Naive B cell (primary cell): ENCODE measurements around the gene SRRM2. TPM values are rescaled to one million over a fixed set of nuclear protein-coding genes. Genes with fewer than 3 reads are reported as not detected.

ENCODE experiments used
- ATAC-seq, 2 donors: fragments of 150-1000 bp; cut with Tn5 transposase; 2 replicates each; pipeline ENCODE4 v1.10.0; 2021; ENCODE audit warnings: low read depth in 2 of 2, mild to moderate bottlenecking in 2 of 2, moderate library complexity in 2 of 2
- DNase-seq: peaks from one replicate; pipeline ENCODE4 v3.0.0; 2022
- H3K27ac Mint-ChIP-seq, 6 donors: one replicate each; pipeline ENCODE4 v1.8.0; 2020 to 2022; ENCODE audit warnings: mild to moderate bottlenecking in 6 of 6, mixed read lengths in 6 of 6, moderate library complexity in 5 of 6, inconsistent platforms in 2 of 6
- H3K27me3 Mint-ChIP-seq, 3 donors: one replicate each; pipeline ENCODE4 v1.8.0; 2021 to 2022; ENCODE audit warnings: mixed read lengths in 3 of 3, mild to moderate bottlenecking in 1 of 3
- H3K36me3 Mint-ChIP-seq, 2 donors: one replicate each; pipeline ENCODE4 v1.8.0; 2020 to 2022; ENCODE audit warnings: mixed read lengths in 2 of 2, inconsistent platforms in 1 of 2, mild to moderate bottlenecking in 1 of 2
- H3K4me1 Mint-ChIP-seq, 3 donors: one replicate each; pipeline ENCODE4 v1.8.0; 2020 to 2022; ENCODE audit warnings: mixed read lengths in 3 of 3, inconsistent platforms in 1 of 3, mild to moderate bottlenecking in 1 of 3, moderate library complexity in 1 of 3
- H3K4me3 Mint-ChIP-seq, 8 donors: one replicate each; pipeline ENCODE4 v1.8.0; 2020 to 2022; ENCODE audit warnings: mild to moderate bottlenecking in 8 of 8, mixed read lengths in 8 of 8, moderate library complexity in 8 of 8, inconsistent platforms in 2 of 8
- H3K9me3 Mint-ChIP-seq, 7 donors: one replicate each; pipeline ENCODE4 v1.8.0; 2020 to 2022; ENCODE audit warnings: mixed read lengths in 7 of 7, mild to moderate bottlenecking in 5 of 7, inconsistent platforms in 2 of 7, moderate library complexity in 1 of 7
- polyA plus RNA-seq, 6 donors: library from polyadenylated mRNA; unstranded; fragments of 300-500 nt; fragmentation: Illumina TruSeq; gene quantifications; one replicate each; pipeline ENCODE4 v1.2.3, GENCODE V29; 2021; ENCODE audit warnings: low read depth in 6 of 6

Gene SRRM2
- polyA plus RNA-seq, 6 donors from 2014 or later: 25.0 to 147 (median 45.1) TPM

- no peak overlapping the region for H3K27ac Mint-ChIP-seq
- no peak overlapping the region for H3K4me3 Mint-ChIP-seq
- no peak for DNase-seq
- no peaks in the 10 kb centered on the region for H3K4me1 Mint-ChIP-seq
- H3K36me3 Mint-ChIP-seq: no peaks in the 10 kb centered on the region
- H3K9me3 Mint-ChIP-seq: no peaks in the 10 kb centered on the region
- no peak for ATAC-seq
- peaks cover 0 to 6% (median 0%) of the 10 kb centered on the region in 3 donors for H3K27me3 Mint-ChIP-seq
These were observed 15.2 kb upstream of the SRRM2 start for GRCh38 chr16:2737238-2737605.

DNA sequence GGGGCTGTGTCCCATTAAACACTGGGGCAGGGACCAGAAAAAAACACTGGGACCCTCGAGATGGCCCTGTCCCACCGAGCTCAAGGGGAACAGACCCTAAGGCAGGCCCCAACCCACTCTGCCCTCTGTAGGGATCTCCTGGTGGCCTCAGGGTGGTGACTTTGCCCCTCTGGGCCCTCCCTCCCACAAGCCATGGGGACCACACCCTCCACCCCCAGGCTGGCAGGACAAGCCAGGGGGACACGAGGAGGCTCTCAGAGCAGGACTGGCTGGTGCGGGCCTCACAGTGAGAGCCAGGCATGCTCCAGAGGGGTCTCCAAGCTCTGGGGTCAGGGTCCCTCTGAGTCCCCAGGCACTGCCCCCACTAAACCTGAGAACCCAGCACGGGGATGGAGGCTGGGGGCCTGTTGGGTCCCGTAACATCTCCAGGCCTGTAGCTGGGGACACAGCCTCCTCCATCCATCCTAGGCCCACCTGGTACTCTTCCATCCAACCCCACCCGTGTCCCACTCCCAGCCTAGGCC is 14.5 kb upstream of the SRRM2 start:
- no peak for ATAC-seq

DNA sequence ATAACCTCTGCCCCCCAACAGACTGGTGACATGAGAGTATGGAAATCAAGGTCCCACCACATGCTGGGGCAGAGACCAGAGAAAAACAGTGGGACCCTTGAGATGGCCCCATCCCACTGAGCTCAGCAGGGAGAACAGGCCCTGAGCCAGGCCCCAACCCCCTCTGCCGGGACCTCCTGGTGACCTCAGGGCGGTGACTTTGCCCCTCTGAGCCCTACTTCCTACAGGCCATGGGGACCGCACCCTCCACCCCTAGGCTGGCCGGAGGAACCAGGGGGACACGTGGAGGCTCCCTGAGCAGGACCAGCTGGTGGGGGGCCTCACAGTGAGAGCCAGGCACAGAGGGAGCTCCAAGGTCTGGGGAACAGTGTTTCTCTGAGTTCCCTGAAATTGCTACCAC is 13.8 kb upstream of the SRRM2 start:
- Mint-ChIP-seq H3K4me1 (no peaks in the 10 kb centered on the region), H3K4me3 (no peak overlapping the region), H3K27me3 (peaks cover 0 to 6% (median 0%) of the 10 kb centered on the region in 3 donors), H3K27ac (no peak overlapping the region), H3K9me3 (no peaks in the 10 kb centered on the region), H3K36me3 (no peaks in the 10 kb centered on the region)
- ATAC-seq: no peak
- no peak for DNase-seq

More for the DNA sequence above, 14.5 kb upstream of the SRRM2 start:
- DNase-seq: no peak
- peaks cover 0 to 6% (median 0%) of the 10 kb centered on the region in 3 donors for H3K27me3 Mint-ChIP-seq
- no peaks in the 10 kb centered on the region for H3K4me1 Mint-ChIP-seq
- peak overlapping the region in 1 of 6 donors; percentile 72 for H3K27ac Mint-ChIP-seq
- H3K36me3 Mint-ChIP-seq: no peaks in the 10 kb centered on the region
- H3K9me3 Mint-ChIP-seq: no peaks in the 10 kb centered on the region
- H3K4me3 Mint-ChIP-seq: no peak overlapping the region

- no peak overlapping the region for H3K4me3 Mint-ChIP-seq
- peaks cover 0 to 6% (median 0%) of the 10 kb centered on the region in 3 donors for H3K27me3 Mint-ChIP-seq
- H3K27ac Mint-ChIP-seq: peak overlapping the region in 1 of 6 donors; percentile 30
- no peaks in the 10 kb centered on the region for H3K36me3 Mint-ChIP-seq
- no peaks in the 10 kb centered on the region for H3K9me3 Mint-ChIP-seq
- ATAC-seq (no peak), DNase-seq (no peak)
- H3K4me1 Mint-ChIP-seq: no peaks in the 10 kb centered on the region
These were observed 12.6 kb upstream of the SRRM2 start for GRCh38 chr16:2739625-2740430.

- Mint-ChIP-seq H3K36me3 (no peaks in the 10 kb centered on the region), H3K27me3 (peaks cover 0 to 6% (median 0%) of the 10 kb centered on the region in 3 donors), H3K27ac (peak overlapping the region in 2 of 6 donors; percentile 30 to 78), H3K4me1 (no peaks in the 10 kb centered on the region), H3K9me3 (no peaks in the 10 kb centered on the region), H3K4me3 (no peak overlapping the region)
- DNase-seq (no peak), ATAC-seq (no peak)
These were observed 12.0 kb upstream of the SRRM2 start for GRCh38 chr16:2740476-2740875.

DNA sequence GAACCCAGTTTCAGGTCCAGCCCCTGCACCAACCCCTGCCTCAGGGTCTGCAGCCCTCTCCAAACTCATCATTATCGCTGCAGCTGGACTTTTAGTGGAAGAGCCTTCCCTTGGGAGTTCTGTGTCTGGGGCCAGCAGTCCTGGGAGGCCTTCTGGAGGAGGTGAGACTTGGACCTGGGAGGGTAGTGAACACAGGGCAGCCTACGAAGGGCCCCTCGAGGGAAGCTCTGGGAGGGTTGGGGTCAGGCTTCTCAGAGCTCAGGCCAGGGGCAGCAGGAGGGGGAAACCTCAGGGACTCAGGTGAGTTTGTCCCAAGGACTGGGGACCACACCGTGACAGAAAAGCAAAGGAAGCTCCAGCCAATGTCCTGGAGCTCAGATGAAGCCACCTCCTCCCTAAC is 11.3 kb upstream of the SRRM2 start:
- ATAC-seq: no peak
- Mint-ChIP-seq H3K27ac (no peak overlapping the region), H3K36me3 (no peaks in the 10 kb centered on the region)

DNA sequence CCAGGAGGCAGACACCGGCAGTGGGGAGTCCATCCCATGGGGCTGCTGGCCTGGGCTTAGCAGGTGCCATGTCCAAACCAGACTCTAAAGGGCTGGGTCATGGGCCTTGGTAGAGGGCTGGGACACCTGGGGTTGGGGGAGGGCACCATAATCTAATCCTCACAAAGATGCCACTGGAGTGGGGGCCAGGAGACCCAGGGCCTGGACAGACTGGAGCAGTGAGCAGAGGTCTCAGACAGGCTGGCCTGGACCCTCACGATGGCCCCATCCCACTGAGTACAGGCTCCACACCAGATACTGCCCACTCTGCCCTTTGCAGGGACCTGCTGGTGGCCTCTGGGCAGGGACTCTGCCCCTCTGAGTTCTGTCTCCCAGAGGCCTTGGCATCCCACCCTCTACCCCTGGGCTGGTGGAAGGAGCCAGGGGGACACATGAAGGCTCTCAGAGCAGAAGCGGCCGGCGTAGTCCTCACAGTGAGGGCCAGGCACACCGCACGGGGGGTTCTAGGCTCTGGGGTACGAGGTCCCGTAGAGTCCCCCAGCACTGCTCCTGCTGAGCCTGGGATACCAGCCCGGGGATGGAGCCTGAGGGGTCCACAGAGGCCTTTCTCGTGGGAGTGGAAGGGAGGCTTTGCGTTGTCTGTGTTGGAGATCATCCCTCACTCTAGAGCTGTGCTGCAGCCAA is 10.0 kb upstream of the SRRM2 start:
- DNase-seq: no peak
- no peak overlapping the region for H3K27ac Mint-ChIP-seq
- H3K4me1 Mint-ChIP-seq: no peaks in the 10 kb centered on the region
- H3K27me3 Mint-ChIP-seq: peaks cover 0 to 6% (median 0%) of the 10 kb centered on the region in 3 donors
- H3K4me3 Mint-ChIP-seq: no peak overlapping the region
- ATAC-seq: no peak
- H3K36me3 Mint-ChIP-seq: no peaks in the 10 kb centered on the region
- no peaks in the 10 kb centered on the region for H3K9me3 Mint-ChIP-seq

More for the DNA sequence above, 11.3 kb upstream of the SRRM2 start:
- no peak for DNase-seq
- H3K27me3 Mint-ChIP-seq: peaks cover 0 to 6% (median 0%) of the 10 kb centered on the region in 3 donors
- H3K4me3 Mint-ChIP-seq: no peak overlapping the region
- H3K4me1 Mint-ChIP-seq: no peaks in the 10 kb centered on the region
- no peaks in the 10 kb centered on the region for H3K9me3 Mint-ChIP-seq

DNA sequence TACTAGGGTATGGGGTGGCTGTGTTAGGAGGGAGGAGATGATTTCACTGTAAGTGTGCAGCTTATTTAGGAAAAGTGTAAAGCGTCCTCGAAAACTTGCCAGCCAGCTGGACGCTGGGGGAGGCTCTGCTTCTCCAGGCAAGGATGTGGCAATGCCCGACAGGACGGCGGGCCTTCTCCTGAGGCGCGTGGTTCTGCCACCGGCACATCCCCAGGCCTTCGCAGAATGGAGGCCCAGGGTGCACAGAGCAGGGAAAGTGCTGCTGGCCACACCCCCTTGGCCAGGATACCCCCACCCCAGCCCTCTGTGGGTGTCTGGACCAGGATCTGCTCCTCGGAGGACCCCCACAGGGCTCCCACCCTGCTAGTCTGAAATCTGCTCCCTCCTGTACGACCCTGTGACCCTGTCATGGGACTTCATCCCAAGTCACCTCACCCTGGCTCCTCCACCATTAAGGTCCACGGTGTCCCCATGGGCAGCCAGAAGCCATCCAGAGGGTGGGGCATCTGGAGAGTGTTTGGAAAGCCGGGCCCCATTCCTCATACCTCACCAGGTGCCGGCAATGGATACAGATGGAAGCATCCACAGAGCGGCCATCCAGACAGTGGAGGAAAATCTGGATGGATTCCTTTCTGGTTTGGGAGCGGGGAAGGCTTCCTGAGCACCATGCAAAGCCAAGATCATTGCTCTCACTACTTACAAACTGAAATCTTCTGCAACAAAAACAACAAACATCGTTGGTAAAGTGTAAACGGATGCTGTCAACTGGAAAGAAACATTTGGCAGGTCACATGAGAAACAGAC is 9.2 kb upstream of the SRRM2 start:
- Mint-ChIP-seq H3K4me3 (peak overlapping the region in 1 of 8 donors; percentile 29), H3K4me1 (no peaks in the 10 kb centered on the region), H3K27ac (no peak overlapping the region), H3K9me3 (no peaks in the 10 kb centered on the region), H3K27me3 (peaks cover 0 to 6% (median 0%) of the 10 kb centered on the region in 3 donors), H3K36me3 (no peaks in the 10 kb centered on the region)
- ATAC-seq (no peak), DNase-seq (no peak)

GRCh38 chr16:2744711-2745110 is 7.7 kb upstream of the SRRM2 start:
- Mint-ChIP-seq H3K4me3 (no peak overlapping the region), H3K27ac (no peak overlapping the region), H3K27me3 (peaks cover 0 to 6% (median 0%) of the 10 kb centered on the region in 3 donors), H3K36me3 (no peaks in the 10 kb centered on the region), H3K9me3 (no peaks in the 10 kb centered on the region), H3K4me1 (no peaks in the 10 kb centered on the region)
- DNase-seq (no peak), ATAC-seq (no peak)

DNA sequence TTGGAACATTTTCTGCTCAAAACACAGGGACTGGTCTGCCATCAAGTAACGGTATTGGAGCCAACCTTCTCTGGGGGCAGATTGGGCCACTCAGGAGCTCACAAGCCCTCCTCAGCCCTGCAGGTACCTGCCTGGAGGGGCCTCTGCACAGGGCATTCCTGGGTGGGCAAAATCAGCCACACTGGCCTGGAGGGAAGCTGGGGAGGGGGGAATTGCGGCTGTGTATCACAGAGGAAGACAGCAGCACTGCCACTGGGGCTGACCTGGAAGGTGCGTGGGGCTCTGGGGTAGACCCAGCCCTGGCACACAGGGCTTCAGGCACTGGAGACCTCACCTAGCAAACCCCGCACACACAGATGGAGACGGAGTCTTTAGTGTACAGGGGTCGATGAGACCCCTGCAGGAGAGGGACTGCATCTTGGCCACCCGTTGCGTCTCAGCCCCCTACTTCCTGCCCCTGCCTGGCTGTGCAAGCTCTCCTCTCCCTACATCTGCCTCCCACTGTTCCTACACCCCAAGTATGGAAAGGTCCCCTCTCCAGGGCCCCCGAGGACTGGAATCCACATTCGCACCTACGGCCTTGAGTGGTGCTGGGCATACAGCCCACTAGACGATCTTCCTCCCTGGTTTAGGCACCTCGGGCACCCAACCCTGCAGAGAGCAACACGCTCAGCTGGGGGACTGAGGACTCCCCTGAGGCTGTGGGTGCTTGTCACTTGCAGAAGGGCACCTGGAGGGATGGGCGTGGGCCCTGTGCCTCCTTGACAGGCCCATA is 7.1 kb upstream of the SRRM2 start:
- Mint-ChIP-seq H3K27me3 (peaks cover 0 to 4% (median 0%) of the 10 kb centered on the region in 3 donors), H3K4me1 (no peaks in the 10 kb centered on the region), H3K4me3 (peak overlapping the region in 1 of 8 donors; percentile 42), H3K9me3 (no peaks in the 10 kb centered on the region), H3K36me3 (no peaks in the 10 kb centered on the region), H3K27ac (no peak overlapping the region)
- DNase-seq (no peak), ATAC-seq (no peak)

DNA sequence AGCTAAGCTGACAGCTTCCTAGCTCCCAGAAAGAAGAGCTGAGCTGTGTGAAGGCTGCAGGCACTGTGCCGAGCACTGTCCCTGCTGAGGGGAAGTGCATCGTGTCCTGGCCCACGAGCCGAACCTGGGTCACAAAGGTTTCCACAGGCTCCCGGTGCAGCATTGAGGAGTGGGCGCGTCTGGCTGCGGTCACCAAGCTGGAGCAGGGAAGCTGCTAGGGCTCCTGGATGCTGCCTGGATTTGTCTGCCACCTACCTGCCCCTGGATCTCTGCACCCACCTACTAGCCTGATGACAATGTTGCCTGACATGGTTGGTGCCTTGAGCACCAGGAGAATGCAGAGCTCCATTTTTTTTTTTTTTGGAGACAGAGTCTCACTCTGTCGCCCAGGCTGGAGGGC is 6.5 kb upstream of the SRRM2 start:
- no peak overlapping the region for H3K27ac Mint-ChIP-seq
- no peak for DNase-seq
- H3K27me3 Mint-ChIP-seq: no peaks in the 10 kb centered on the region
- H3K36me3 Mint-ChIP-seq: no peaks in the 10 kb centered on the region
- no peak overlapping the region for H3K4me3 Mint-ChIP-seq
- no peak for ATAC-seq
- peaks cover 0 to 3% (median under 1%) of the 10 kb centered on the region in 3 donors for H3K4me1 Mint-ChIP-seq
- H3K9me3 Mint-ChIP-seq: no peaks in the 10 kb centered on the region

GRCh38 chr16:2748757-2749455 is 3.5 kb upstream of the SRRM2 start:
- peaks cover 0 to 4% of the 10 kb centered on the region in 2 donors for H3K36me3 Mint-ChIP-seq
- H3K27ac Mint-ChIP-seq: peak overlapping the region in 2 of 6 donors; percentile 24 to 39
- no peaks in the 10 kb centered on the region for H3K9me3 Mint-ChIP-seq

More at GRCh38 chr16:2748757-2749455, 3.5 kb upstream of the SRRM2 start:
- no peaks in the 10 kb centered on the region for H3K27me3 Mint-ChIP-seq
- no peak for DNase-seq
- H3K4me1 Mint-ChIP-seq: peaks cover 10 to 23% (median 18%) of the 10 kb centered on the region in 3 donors
- no peak overlapping the region for H3K4me3 Mint-ChIP-seq
- no peak for ATAC-seq
